NCI-H226 (cell line): ENCODE measurements around the gene PACRG.

Experiments
- DNase-seq: peaks from one replicate; pipeline ENCODE4 v3.0.0-alpha.2; 2015

The PACRG gene

DNA sequence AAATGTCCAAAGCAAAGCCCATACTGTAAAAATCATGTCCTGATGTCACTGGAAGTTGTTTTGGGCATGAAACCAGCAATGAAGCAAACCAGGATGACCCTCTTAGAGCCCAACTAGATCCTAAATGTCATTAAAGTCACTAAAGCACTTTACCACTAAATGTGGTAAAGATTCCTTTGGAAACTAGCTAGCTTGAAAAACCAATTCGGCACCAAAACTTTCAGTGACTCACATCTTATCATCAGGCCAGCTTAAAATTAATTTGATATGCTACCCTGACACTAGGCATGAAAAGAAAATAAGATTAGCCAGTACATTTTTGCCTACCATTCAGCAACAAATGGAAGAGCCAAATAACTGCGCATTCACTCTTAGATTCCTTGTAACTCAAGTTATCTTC lies 145.8 kb downstream of the PACRG start:
- DNase-seq = no peak

DNA sequence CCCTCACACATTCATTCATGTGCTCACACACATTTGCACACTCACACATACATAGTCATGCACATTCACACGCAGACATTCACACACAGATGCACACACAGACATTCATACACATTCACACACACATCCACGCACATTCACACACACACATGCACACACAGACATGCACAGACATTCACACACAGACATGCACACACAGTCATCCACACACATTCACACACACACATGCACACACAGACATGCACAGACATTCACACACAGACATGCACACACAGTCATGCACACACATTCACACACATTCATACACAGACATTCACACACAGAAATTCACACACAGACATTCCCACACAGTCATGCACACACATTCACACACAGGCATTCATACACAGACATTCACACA lies 147.3 kb downstream of the PACRG start:
- DNase-seq = no peak

DNA sequence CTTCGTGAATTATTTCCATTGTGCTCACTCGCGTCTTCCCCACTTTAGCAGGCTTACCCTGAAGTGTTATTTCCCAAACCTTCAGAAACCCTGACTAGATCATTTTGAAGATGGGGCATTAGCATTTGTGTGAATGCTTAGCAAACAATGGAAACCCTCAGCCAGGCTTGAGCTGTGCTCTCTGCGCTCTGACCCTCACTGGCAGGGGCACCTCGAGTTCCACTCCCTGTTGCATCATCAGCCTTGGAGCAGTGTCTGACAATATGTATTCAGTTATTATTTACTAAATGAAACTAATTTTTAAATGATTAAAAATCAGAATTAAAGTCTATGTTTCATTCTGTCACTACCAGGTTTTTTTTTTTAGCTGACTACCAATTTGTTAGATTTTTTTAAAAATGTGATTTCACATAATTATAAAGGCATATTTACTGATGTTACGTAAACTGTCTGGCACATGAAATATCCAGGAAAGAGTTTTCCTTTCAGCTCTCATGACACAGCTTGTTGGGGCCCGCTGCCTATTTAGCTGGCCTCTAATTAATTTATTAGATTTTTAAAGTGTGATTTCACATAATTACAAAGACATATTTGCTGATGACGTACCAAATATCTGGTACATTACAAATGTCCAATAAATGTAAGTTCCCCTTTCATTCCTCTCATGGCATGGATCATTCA lies 155.2 kb downstream of the PACRG start:
- DNase-seq = no peak

DNA sequence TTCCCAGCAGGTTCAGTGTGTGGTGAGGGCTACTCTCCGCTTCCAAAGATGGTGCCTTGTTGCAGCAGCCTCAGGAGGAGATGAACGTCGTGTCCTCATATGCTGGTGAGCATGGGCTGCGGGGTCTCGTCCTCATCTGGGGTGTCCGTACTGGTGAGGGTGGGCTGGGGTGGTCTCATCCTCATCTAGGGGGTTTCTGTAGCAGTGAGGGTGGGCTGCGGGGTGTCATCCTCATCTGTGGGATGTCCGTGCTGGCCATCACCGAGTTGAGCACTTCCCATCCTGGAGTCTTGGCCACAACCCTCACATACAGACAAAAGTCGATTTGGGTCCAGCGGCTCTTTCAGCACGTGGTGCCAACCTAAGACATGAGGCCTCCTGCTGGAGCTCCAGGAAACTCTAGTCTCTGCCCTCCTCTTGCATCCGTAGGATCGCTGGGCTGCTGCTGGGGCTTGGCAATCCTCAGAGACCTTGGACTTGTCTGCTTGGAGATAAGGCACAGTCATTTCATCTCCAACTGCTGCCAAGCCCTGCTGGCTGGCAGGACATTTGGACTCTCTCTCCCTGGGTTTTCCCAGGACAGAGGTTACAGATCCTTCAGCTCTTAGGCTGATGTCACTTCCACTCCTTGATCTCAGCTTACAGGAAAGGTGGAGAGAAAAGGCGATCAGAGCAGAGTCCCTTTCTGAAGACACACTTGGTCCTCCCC lies 160.4 kb downstream of the PACRG start:
- DNase-seq = no peak

DNA sequence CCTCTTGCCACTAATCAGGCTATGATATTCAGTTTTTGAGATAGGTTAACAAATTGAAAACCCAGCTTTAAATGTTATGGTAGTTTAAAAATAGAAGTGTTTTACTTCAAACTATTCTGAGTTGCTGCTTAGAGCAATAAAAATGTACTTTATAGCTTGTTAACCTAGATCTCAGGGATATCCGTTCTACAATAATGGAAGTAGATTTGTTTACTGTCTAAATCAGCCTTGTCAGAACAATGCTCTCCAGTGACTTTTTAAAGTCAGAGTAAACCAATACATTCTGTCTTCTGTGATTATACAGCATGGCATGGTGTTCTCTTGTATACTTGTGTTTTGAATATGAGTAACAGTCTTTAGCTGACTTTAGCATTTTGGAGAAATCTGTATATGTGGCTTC lies 161.5 kb downstream of the PACRG start:
- DNase-seq = no peak

DNA sequence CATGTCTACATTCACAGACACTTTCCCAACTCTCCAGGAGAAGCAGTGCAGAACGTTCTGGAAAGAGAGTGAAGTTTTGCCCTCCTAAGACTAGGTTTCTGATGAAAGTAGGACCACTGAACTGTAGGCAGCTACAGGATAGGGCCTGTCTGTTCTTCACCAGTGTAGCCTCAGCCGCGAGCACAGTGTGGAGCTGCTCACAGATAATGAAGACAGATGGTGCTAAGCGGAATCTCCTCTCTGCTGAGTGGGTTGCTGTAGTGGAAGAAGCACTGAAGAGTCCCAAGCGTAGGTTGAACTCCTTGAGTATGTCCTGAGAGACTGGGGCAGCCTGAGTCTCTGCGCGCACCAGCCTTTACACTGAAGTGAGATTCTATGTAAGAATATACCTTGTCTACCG lies 170.2 kb downstream of the PACRG start:
- no peak for DNase-seq

DNA sequence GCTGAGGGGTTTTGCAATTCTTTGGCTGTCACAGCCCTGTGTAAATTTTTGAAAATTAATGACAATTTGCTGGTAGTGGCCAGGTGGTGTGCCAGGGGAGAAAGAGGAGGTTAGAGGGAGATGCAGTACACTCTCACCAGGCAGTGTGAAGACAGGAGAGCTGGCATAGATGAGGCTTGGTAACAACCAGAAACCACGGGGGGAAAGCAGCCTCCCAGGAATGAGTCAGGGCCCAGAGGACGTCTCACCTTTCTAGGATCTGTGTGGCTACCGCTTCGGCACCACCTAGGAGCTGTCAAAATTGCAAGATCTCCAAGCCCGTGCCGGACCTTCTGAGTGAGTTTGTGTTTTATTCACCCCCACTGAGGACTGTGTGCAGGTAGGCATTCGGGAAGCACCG lies 171.4 kb downstream of the PACRG start:
- no peak for DNase-seq

DNA sequence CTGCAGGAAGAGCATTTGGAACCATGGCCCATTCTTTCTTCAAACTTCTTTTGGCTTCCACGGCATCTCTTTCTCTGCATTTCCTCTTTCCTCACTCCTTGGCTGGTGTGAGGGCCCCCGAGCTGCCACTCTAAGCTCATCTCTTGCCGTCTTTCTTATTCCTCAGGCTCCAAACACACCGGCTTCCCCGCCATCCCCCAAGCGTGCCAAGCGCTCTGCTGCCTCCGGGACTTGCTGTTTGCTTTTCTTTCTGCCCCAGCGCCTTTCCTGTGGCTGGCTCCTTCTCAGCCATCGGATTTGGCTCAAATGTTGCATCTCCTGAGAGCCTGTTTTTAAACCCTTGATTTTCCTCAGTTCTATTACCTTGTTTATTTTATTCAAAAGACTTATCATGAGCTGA lies 172.7 kb downstream of the PACRG start:
- no peak for DNase-seq

DNA sequence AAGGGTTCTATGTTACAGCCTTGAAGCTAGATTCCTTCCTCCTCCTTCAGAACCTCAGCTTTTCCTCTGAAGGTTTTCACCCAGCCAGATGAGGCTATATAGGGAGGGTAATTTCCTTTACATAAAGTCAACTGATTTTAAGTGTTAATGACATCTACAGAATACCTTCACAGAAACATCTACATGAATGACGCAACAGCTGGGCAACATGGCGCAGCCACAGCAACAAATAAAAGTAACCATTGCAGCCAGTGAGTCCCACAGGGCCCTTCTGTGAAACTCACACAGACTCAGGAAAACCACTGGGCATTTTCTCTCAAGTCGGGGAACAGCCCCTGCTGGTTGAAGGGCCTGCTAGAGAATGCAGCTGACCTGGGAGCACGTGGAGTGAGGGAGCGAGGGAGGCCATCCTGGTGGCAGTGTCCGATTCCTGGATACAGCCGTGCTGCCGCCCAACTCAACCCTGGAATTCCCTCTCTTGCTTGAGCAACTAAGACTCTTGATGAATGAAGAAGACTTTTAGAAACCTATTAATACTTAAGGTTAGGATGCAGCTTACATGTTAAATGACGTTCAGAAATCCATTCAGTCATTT lies 176.4 kb downstream of the PACRG start:
- no peak for DNase-seq

DNA sequence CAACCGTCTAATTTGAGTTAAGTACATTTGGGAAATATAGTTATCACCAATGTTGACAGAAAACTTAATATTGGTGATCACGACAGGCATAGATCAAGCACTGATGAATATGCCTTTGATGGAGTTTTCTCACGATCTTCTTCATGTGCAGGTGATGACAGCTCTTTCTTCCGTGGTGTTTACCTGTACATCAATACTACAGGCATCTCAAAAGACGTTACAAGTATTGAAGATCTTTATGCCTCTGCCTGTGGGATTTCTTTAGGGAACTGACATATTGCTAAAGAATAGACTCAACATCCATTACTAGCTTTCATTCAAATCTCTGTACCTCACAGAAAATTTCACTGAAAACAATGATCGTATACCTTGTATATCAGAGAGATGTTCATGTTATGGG lies 178.7 kb downstream of the PACRG start:
- DNase-seq = no peak

DNA sequence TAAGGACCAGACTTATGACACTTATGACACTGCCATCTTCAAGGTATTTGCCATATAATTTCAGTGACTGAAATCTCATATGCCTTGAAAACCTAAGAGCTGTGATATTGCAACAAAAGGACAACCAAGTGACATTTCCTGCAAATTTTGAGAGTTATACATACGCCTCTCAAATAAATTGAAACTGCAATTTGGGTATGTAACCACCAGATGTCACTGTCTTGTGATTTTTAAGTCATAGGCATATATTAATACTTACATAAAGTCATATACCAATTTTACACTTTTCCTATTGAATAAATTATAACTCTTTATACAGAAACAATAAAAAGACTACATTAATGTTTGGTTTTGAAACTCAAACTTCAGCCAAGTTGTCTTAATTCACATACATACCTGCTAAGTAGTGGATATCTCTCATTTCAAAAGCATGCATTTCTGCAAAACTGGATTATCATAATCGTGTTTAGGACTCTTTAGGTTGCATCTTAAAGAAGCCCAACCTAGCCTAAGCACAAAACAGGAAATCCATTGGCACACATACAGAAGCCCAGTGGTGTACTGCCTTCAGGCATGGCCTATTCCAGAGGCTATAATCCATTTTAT lies 180.2 kb downstream of the PACRG start:
- no peak for DNase-seq

DNA sequence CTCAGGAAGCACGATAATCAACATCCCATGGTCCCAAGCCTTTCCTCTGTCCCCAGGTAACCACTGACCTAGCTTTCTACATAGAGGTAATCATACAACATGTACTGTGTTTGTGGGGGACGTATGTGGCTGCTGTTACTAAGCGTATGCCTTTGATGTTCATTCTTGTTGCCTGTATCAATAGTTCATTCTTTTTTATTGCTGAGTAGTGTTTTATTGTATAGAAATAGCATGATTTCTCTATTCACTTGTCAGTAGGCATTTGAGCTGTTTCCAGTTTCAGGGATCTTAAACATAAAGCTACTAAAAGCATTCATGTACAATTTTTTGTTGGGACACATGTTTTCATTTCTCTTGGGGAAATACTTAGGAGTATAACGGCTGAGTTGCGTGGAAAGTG lies 185.4 kb downstream of the PACRG start:
- no peak for DNase-seq

DNA sequence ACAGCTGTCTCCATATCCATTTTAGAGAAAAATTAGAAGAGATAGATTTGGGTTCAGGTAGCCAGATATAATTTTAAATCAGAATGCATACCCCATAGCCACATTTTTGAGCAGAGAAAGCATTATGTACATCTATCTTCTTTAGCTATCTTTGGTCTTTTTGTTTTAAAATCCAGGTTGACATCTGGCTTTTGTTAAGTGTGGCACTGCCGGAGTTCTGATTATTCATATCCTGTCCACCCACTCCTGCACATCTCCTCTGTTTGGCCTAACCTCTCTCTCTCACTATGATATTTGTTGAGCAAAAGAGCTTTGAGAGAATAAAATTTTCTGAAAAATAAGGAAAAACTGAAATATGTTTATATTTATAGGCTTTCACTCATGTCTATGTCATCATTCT lies 189.7 kb downstream of the PACRG start:
- DNase-seq = no peak

DNA sequence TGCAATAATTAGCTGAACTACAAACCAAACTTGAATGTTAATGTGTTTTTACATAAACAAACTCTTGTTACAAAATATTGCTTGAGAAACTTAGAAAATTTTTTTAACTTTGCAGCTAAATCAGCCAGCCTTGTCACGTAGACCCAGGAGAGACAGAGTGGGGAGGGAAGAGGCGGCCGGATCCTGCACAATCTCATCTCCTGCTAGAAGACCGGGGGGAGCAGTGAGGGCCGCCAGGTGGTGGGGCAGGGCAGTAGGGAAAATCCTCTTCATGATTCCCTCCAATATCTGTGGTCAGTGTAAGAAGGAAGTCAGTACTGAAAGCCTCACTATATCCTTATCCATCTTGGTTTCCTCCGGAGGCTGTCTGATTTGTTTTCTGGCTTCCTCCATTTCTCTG lies 193.3 kb downstream of the PACRG start:
- no peak for DNase-seq

DNA sequence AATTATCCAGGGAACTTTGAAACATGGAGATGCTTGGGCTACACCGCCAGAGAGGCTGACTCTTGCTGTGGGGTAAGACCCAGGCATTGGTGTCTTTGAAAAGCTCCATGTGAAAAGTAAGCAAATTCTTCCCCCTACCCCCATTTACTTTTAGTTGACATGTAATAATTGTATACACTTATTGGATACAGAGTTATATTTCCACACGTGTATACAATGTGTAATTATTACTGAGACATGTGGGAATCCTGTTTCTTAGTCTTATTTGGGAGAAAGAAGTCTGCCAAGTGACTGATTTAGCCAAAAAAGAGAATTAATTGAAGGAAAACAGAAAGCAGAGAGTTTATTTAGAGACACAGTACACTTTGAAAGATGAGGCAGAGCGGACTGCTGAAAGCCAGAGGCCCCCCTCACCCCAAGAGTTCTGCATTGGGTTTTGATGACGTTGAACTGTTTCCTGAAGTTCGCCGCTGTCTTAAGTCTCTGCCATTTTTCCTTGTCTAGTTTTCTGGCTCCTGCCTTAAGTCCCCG lies 193.8 kb downstream of the PACRG start:
- no peak for DNase-seq

DNA sequence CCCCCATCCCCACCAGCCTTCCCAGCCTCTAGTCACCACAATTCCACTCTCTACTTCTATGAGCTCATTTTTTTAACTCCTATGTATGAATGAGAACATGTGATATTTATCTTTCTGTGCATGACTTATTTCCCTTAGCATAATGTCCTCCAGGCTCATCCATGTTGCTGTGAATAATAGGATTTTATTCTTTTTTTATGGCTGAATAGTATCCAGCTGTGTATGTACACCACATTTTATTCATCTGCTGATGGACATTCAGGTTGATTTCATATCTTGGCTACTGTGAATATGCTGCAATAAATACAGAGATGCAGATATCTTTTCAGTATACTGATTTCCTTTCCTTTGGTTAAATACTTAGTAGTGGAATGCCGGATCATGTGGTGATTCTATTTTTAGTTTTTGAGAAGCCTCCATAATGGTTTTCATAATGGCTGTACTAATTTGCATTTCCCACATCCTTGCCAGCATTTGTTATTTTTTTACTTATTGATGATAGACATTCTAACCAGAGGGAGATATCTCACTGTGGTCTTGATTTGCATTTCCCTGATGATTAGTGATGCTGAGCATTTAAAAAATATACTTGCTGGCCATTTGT lies 194.9 kb downstream of the PACRG start:
- no peak for DNase-seq

DNA sequence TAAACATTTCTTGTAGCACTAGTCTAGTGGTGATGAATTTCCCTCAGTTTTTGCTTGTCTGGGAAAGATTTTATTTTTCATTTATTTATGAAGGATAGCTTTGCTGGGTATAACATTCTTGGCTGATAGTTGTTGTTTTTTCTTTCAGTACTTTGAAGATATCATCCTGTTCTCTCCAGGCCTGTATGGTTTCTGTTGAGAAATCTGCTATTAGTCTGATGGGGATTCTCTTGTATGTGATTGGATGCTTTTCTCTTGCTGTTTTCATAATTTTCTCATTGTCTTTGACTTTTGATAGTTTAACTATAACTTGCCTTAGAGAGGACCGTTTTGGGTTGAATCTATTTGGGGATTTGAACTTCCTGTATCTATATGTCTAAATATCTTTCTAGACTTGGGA lies 207.1 kb downstream of the PACRG start:
- DNase-seq = no peak

DNA sequence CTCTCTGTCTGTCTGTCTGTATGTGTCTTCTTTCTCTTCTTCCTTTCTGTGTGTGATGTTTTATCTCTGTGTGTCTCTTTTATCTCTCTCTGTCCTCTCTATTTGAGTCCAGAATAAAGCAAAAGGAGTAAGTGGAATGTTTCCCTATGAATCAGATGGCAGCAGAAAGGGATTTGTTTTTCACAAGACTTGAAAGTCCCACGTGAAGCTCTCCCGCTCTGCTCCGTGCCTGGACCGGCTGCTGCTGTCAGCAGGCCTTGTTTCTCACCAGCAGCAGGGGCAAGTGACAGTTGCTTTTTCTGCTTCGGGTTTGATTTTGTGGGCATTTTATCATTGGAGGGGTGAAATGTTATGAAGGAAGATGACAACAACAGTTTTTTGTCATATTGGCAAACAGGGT lies 212.7 kb downstream of the PACRG start:
- no peak for DNase-seq

DNA sequence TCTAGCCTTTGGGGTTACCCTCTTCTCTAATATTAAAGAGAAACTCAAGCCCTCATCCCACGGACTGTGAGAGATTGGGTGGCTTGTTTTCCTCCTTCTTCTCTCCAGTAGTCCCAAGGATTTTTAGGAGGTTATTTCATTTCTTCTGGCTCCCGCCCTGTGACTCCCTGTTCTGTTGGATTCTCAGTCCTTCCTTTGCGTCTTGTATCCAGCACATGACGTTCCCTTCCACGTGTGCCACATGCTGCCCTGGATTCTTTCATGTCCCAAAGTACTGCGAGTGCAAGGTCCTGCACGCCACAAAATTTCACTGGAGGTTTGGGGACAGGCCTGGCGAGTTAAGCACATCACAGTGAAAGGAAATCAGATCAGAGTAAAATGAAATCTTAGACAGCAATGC lies 213.4 kb downstream of the PACRG start:
- DNase-seq = no peak

DNA sequence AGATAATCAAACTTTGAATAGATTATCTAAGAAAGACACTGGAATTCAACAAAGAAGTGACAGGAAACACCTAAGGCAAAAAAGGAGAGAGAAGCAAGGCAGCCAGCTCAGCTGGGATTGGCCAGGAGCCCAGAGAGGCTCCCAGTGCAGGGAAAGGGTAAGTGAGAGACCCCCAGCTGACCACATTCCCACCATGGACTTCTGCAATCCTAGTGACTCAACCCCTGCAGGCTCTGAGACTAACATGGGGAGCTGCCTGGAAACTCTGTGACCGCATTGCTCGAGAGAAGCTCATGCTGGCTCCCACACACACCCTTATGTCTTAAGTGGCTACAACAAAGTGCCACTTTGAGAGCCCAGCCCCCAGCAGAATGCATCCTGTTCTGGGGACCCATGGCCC lies 215.1 kb downstream of the PACRG start:
- no peak for DNase-seq

DNA sequence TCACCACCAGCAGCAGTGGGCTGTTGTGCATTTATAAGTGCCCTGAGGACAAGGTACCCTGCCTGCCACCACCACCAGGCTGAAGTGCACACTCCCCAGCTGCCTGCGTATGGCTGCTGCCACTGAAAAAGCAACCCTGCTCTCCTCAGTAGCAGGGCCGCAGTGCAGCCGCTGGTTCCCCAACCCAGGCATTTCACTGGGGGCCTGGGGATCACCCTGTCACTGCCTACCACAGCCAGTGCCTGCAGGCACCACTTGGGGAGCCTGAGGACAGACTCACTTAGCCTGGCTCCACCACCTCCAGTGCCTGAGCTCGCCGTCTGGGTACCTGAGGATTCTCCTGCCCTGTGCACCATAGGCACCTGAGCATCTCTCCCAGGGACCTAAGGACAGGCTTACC lies 215.6 kb downstream of the PACRG start:
- DNase-seq = no peak

DNA sequence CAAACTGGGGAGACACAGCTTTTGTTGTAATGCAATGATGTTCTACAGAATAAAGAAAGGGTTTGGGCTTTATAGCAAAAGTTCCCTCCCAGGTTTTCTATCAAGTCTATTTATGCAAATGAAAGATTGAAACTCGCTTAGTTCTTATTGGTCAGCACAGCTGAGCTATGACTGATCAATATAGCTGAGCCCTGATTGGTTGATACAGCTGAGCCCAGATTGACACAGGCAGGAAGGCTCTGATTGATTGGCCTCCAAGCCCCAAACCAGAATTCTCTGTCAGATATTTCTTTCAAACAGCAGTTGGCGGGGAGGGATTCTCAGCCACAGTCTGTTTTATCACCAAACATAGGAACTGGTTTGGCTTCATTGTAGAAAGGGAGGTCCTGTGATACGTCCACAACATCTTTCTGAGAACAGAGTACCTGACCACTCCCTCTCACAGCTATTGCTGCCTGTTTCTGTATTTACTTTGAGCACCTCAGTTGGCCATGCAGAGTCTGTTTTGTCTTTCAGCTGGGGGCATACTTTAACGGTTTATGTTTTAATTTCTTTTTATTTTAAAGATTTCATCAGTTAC lies 223.5 kb downstream of the PACRG start:
- DNase-seq = no peak

DNA sequence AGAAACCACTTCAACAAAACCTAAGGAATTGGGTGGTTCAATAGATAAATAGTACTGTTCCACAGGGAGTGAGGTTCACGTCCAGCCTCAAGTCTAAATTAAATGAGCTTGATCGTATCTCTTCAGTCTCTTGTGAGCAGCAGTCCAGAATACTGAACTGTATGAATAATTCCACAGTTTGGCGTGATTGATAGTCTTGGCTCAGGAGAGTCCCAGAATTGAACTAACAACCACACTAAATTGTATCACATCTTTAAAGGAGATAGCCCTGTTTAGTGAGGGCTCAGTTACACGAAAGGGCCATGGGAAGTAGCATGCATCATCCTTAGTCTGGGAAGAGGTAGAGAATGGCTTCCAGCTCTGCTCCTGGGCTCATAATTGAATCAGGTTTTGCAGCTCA lies 224.6 kb downstream of the PACRG start:
- DNase-seq = no peak
